ENCODE data around the gene NEIL3.
A peak's percentile ranks its signal among the peaks of the same experiment; 100 is the strongest.

The NEIL3 gene, protein sequence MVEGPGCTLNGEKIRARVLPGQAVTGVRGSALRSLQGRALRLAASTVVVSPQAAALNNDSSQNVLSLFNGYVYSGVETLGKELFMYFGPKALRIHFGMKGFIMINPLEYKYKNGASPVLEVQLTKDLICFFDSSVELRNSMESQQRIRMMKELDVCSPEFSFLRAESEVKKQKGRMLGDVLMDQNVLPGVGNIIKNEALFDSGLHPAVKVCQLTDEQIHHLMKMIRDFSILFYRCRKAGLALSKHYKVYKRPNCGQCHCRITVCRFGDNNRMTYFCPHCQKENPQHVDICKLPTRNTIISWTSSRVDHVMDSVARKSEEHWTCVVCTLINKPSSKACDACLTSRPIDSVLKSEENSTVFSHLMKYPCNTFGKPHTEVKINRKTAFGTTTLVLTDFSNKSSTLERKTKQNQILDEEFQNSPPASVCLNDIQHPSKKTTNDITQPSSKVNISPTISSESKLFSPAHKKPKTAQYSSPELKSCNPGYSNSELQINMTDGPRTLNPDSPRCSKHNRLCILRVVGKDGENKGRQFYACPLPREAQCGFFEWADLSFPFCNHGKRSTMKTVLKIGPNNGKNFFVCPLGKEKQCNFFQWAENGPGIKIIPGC

DNA sequence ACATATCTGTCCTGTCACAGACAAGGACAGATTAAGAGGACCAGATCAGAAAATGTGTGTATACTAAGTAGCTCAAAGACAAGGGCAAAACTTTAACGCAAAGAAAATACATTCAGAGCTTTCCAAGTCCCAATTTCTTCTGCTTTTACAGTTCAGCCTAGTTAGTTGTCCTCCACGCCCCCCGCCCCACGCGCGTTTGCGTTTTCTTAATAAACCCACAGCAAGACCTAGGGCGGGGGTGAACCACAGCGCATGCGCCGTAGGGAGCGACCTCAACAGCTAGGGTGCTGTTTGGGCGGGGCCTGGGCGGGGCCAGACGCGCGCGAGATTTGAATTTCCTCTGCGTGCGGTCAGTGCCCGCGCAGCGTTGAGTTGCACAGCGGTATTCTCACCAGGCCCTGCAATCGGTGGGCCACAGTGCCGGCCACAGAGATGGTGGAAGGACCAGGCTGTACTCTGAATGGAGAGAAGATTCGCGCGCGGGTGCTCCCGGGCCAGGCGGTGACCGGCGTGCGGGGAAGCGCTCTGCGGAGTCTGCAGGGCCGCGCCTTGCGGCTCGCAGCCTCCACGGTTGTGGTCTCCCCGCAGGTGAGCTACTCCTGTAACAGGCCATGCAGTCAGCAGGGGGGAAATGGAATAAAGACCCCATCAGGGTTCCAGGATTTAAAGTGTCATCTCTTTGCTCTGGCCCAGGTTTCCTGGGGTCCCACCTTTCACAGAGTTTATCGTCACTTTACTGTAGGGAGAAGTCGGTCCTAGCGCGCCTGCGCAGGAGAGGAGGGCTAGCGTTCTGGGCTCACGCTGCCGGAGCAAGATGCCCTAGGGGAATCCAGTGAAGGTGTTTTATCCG lies at the start of gene NEIL3:
Gene NEIL3 (plus strand): TSS at position 353 of the 850 bp plus-strand sequence. CDS start 80 bp downstream, at position 433.
- DNase-seq = peak; percentile 92 to 97

DNA sequence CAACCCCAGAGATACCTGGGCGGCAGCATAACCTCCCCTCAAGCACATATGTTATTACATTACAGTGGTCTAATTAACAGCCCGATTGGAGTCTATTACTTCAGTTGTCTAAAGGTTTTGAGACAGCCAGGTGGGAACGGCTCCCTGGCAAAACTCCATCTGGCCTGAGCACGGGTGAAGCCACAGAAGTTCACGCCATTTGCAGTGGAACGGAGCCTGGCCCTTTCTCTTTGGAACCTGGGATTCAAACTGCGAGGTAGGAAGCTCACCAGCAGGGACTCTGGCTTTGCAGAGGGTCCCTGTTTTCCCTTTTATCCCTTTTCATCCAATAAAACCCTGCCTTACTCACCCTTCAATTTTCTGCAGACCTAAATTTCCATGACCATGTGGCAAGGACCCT lies 45.9 kb upstream of the NEIL3 start:
- no peak for DNase-seq

DNA sequence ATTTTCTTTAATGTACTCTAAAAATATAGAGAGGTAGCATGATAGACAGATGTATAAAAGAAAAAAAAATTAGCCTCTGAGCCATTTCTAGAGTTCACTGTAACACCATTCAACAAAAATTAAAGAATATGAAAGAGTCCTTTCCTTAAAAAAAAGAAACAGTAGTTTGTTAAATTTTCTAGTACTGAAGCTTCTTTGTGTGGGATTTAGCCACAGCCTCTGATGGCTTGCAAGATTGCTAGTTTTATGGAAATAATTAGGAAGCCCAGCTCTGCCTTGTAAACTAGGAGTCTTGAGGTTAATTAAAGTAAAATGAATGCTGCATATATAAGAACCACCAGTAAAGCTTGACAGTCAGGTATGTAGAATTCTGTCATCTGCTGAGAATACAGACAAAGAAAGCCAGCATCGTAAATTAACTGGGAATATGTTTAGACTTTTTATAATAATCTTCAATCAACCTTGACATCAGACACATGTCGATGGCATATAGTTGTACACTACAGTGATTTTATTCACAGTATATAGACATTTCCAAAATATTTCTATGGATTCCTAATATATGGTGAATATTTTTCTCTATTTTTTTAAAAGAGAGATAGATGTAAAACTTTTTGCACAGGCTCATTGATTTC lies 44.8 kb upstream of the NEIL3 start:
- DNase-seq = no peak

DNA sequence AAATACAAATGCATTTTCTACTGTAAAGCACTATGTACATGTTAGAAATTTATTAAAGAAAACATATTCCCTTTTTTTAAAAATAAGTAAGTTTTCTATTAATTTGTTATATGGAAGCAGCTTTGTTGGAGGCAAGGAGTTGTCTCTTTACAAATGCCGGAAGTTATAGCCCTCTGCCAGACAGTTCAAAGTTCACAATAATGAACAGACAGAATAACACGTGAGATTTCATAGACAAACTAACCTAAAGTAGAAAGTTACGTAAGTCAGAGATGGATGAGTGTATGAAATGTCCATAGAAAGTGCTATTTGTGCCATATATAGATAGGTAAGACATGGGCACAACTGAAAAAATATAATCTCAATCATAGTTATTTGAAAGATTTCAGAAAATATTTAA lies 43.9 kb upstream of the NEIL3 start:
- DNase-seq = no peak

DNA sequence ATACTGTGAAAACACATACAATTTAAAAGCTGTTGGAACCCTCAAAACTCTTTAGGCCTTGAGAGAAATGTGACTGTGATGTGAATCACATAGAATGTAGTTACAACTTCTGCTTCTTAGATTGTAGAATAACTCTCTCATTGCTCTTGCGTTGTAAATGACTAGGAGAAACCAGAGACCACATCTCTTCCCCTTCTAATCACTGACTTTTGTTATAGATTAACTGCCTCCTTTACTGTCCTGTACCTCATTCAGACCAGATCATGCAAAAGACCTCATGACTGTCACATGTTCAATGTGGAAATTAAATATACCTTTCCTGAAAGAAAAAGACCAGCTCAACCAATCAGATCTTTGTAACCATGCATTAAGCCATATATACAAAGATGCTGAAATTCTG lies 43.2 kb upstream of the NEIL3 start:
- DNase-seq = no peak

DNA sequence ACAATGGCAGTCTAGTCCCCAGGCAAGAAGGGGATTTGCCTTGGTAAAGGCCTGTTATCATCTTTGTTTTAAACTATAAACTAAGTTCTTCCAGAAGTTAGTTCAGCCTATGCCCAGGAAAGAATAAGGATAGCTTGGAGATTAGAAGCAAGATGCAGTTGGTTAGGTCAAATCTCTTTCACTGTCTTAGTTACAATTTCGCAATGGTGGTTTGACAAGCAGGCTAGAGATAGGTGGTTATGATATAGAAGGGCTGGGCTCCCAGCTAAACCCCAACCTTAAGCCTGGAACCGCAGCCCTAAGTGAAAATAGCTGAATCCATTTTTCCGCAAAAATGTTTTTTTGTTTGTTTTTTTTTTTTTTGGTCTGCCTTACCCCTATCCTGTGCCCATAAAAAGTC lies 41.8 kb upstream of the NEIL3 start:
- no peak for DNase-seq

DNA sequence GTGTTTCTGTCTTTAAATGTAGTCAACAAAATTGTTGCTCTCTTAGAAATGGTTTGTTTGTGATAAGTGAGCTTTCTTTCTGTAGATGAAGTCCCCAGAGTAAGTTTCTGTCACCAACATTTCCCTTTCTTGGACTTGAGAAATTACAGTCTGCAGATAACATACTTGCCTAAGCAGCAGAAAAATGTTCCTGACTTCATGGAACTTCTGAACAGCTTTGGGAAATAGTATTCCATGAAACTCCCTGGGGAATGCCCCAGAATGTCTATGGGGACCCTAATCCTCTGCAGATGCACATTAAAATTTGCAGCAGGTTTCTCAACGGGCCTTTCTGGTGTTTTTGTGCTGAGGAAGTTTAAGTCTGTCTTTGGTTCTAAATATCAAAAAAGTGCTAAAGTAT lies 38.6 kb upstream of the NEIL3 start:
- no peak for DNase-seq

DNA sequence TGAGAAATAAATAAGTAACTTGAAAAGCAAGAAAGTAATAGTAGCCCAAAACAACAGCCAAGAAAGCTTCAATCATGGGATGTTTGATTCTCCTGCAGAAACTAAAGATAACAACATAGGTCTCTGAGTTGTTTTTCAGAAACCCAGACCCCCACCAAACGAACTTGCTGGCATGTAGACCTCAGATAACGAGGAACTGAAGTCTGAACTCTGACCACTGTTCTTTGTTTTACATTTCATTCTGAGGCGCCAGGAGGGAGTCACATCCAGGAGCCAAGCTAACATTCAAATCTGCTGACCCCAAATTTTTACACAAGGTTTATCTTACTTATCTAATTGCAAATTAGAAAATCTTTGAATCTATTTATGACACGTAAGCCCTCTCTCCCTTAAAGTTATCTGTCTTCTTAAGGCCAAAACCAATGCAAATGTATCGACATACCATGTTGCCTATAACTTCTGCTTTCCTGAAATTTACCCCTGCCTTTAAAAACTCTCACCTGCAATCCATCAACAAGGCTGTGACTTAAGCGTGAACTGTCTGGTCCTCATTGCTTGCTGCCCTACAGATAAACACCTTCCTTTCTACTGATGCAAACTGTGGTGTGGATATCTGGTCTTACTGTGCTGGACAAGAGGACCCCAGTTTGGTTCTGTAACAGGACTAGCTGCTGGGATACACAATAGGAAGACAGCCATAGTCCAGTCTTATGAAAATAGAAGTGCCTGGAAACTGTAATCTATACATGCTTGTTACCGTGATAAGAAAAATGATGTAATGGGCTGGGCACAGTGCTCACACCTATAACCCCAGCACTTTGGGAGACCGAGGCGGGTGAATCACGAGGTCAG lies 37.5 kb upstream of the NEIL3 start:
- no peak for DNase-seq

DNA sequence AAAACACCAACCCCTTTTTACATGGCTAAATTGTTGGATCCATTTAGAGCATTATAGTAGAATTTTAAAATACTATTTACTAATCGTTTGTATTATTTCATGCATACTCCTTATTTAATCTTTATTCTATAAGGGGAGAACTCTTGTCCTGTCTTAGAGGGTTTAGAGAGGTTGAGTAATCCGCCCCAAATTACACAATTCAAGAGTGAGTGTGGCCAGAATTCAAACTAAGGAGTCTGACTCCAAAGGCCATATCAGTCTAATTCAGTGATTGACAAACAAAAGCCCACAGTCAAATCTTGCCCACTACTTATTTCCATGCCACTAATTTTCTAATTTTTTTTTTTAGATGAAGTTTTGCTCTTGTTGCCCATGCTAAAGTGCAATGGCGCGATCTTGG lies 33.7 kb upstream of the NEIL3 start:
- DNase-seq = no peak

DNA sequence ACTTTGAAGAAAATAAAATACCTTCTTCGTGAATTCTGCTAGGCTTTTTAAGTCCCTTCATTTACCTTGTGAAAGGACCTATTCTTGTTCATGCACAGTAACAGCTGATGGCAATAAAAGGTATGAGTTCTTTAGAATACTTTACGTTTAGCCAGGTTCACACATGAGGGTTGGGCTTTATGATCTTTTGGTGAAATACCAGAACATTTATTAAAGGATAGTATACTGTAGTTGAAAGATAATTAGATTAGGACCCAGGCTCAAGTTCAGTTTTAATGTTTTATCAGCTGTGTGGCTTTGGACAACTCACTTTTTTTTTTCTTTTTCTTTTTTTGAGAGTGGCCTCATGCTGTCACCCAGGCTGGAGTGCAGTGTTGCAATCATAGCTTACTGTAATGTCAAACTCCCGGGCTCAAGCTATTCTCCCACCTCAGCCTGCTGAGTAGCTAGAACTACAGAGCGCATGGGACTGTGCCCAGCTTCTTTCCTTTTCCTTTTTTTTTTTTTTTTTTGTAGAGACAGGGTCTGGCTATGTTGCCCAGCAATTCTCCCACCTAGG lies 28.2 kb upstream of the NEIL3 start:
- DNase-seq = no peak

DNA sequence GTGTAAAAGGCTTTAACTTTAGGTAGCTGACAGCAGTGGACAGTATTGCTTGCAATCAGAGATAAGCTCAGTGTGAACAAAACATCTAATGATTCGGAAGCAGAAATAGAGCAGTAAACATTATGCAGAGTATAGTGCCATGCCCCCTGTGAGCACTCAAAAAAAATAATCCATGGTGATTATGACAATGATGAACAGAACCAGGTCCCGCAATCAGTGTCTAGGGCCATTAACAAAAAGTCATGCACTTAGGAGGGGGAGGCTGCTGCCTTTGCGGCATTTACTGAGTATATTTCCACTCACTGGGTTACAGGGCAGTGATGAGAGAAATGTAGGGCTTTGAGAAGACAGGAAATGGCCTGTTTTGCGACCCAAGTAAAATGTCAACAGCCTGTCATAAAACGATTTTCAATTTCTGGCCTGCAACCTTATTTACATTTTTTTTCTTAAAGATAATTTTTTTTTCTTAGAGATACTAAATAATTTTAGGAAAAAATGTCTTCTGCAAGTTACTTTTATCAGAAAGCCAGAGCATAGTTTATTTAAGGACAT lies 27.3 kb upstream of the NEIL3 start:
- DNase-seq = no peak

DNA sequence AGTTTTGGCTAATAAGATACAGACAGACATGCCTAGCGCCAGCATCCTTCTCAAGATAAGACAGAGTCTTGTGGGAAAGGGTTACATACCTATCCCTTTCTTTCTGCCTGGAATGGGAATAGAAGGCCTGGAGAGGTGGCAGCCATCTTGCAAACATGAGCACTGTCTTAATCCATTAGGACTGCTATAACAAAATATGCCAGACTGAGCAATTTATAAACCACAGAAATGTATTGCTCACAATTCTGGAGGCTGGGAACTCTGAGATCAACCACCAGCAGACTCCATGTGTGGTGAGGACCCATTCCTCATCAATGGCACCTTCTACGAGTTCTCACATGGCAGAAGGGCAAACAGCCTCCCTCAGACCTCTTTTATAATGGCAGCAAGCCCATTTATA lies 26.5 kb upstream of the NEIL3 start:
- no peak for DNase-seq

DNA sequence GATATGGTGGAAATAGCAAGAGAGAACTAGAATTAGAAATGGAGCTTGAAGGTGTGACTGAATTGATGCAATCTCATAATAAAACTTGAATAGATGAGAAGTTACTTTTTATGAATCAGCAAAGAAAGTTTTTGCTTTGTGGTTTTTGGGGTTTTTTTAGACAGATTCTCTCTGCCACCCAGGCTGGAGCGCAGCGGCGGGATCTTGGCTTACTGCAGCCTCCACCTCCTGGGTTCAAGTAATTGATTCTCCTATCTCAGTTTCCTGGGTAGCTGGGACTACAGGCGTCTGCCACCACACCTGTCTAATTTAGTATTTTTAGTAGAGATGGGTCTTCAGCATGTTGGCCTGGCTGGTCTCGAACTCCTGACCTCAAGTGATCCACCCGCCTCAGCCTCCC lies 23.7 kb upstream of the NEIL3 start:
- no peak for DNase-seq

DNA sequence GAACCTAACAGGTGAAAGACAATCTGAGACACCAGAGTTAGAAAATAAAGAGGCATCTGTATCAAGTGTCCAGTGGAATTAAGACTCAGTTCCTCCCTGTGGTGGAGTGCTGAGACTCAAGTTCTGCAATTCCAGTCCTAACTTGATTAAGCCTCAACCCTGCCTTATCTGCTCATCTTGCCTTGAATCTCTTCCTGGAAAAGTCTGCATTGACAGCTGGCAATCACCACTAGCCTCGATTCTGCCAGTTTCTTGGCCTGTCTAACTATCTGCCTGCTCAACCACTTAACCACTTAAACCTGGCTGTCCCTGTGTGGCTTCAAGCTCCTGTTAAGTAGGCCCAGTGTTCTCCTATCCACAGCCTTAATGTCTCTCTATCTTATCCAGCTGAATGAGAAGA lies 22.4 kb upstream of the NEIL3 start:
- no peak for DNase-seq

DNA sequence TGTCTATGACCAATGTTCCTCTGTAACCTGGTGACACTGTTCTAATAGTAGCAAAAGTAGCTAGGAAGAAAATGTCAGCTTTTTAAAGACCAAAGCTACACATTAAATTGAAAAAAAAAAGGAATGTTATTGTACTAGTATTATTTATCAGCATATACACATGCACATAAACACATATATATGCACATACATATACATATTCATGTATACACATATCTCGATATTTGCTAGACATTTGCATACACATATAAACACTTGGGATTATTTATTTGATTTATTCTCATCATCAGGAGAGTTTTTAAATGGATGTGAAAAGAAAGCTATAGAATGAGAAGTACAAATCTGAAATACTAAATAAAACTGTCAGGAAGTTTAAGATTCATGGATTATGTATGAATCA lies 21.3 kb upstream of the NEIL3 start:
- no peak for DNase-seq

DNA sequence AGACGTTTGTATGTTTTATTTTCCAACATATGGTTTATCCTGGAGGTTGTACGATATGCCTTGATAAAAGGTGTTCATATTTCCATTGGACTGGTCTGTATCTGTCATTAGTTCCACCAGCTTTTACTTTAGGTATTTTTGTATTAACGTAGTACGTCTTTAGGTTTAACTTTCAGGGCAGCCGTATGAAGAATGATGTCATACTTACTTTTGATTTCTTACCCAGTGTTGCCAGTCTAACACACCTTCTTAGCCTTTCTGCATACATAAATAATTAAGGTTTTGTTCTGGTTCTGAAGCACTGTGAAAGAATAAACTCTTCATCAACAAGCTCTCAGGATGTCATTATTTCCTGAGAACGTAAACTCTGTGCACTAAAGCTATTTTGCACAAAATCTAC lies 18.9 kb upstream of the NEIL3 start:
- DNase-seq = no peak

DNA sequence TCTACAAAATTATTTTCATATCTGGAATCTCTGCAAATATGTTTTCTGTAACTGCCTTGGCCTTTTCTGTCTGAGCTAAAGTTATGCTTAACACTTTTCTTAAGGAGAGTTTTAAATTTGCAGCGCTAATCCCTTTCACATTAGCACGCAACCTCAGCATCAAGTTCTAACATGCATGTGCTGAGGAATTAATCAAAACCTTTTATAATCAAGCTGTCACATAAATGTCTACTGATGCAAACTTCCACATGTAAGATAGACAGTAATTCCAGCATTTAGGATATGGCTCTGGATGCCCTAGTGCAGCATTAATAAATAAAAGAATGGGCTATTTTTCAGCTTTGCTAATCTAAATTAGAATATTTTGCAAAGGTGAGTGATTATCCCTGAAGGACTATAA lies 17.5 kb upstream of the NEIL3 start:
- DNase-seq = no peak

DNA sequence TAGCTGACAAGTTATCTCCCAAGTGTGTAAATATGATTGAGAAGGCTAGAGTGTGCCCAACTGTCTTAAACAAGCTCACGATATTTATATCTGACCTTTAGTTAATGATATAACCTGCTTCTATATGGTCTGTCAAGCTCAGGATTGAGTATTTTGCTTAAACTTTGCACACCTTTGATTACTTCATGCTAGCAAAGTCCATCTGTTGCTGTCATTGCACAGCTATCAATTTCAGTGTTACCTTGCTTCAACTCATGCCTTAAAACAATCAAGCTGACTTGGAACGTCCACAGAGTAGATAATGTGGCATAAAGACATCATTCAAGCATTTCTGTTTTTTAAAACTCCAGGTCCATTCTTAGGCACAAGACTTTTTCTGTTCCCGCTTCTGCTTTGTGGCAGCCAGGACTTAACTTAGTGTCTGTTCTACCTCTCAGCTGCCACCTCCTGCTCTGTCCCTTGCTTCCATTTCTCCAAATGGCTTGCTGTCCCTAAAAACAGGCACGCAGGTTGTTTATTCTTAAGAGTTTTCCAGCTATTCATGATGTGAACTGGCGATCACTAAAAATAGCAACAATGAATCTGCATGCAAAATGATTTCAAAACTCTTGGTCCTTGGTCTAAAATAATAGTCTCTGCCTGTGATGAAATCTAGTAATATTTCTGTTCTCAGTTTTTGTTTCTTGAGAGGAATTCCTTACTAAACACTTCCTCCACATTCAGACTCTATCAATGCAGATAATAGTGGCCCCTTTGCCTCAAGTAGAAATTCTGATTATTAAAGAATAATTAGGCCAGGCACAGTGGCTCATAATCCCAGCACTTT lies 16.3 kb upstream of the NEIL3 start:
- DNase-seq = no peak

DNA sequence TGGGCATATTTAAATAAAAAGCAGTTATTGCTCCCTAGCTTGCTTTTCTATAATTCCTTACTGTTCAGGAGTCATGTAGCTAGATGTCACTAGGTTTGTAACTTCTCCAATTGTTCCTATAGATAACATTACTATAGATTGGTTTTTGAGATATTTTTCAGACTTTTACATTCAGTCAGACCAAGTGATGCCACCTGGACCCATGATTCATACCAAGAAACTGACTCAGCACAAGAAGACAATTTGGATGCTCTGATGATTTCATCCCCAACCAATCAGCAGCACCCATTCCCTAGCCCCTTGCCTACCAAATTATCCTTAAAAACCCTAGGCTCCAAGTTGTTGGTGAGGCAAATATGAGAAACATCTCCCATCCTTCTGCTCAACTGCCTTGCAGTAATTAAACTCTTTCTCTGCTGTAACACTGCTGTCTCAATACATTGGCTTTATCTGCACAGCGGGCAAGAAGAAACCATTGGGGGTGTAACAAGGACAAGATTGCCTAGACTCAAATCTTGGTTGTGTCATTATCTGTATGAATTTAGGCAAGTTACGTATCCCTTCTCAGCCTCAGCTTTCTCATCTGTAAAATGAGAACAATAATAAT lies 11.8 kb upstream of the NEIL3 start:
- no peak for DNase-seq

DNA sequence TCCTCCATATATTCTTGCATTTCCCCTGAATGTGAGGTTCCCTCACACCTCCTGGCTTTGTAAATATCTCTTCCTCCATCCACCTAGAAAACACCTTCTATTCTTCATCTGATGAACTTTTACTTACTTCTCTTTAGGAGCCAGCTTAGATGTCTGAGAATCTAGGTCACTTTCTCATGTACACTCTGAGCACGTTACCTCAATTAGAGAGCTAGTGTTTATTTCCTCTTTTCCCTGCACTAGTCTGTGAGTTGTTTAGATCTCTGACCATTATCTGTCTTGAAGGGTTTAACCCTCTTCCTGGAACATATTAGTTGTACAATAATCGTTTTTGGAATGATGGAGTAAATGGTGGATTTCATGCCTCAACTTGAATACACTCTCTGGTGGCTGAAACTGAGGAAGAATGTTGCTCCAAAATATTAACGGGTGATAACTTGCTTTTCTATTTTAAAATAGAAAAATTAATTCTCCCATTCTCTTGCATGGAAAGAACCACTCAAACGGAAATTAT lies 8.5 kb upstream of the NEIL3 start:
- DNase-seq = no peak

Data from stimulated activated CD4-positive, alpha-beta T cell treated with anti-CD3 and anti-CD28 coated beads, Interleukin-4, amount 100 ng/mL, for 4 hours (primary cell).